HG02571 (cell line): ENCODE results near the gene ZNF479.
"Not testable (repeated sequence)": the region's sequence is repeated elsewhere in the genome, so short reads cannot be mapped to it uniquely, and the experiment has no call there.

Experiments
- ATAC-seq: cut with Tn5 transposase; IDR thresholded peaks from one replicate; pipeline ENCODE4 v1.9.1; 2021; ENCODE audit warnings: mild to moderate bottlenecking, moderate library complexity; ENCODE audit not compliant: unreplicated experiment

Gene ZNF479

DNA sequence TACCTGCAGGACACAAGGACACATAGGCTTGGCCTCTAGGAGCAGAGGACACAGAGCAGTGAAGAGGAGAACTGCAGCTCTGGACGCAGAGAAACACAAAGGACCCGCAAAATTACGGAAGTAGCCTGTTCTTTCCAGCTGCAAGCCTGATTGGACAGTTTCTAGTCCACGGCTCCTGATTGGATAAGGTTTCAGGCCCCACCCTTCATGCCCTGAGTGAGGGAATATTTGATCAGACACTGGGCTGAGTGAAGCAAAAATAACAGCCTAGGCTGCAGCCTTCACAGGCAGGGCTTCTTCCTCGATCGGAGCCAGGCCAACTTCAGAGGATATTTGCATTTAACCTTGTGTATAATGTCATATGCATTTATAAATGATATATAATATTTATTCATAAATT is at the start of gene ZNF479:
ZNF479 (minus strand) TSS at position 101 of the 400 bp plus-strand sequence. CDS start 112 bp downstream, outside the sequence.
- not testable (repeated sequence) for ATAC-seq

DNA sequence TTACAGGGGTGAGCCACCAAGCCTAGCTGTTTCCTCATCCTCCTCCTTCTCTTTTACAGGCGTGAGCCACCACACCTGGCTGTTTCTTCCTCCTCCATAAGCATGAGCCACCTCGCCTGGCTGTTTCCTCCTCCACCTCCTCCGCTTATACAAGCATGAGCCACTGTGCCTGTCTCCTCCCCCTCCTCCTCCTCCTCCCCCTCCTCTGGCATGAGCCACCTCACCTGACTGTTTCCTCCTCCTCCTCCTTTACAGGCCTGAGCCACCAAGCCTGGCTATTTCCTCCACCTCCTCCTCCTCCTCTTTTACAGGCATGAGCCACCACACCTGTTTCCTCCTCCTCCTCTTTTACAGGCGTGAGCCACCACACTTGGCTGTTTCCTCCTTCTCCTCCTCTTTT is 49.8 kb upstream of the ZNF479 start:
- no peak for ATAC-seq

DNA sequence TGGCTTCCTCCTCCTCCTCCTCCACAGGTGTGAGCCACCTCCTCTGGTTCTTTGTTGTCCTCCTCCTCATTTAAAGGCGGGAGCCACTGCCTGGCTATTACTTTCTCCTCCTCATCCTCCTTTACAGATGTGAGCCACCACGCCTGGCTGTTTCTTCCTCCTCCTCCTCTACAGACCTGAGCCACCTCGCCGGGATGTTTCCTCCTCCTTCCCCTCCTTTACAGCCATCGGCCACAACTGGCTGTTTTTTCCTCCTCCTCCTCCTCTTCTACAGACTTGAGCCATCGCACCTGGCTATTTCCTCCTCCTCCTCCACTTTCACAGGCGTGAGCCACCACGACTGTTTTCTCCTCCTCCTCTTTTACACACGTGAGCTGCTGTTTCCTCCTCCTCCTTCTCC is 49.0 kb upstream of the ZNF479 start:
- ATAC-seq, result no peak

DNA sequence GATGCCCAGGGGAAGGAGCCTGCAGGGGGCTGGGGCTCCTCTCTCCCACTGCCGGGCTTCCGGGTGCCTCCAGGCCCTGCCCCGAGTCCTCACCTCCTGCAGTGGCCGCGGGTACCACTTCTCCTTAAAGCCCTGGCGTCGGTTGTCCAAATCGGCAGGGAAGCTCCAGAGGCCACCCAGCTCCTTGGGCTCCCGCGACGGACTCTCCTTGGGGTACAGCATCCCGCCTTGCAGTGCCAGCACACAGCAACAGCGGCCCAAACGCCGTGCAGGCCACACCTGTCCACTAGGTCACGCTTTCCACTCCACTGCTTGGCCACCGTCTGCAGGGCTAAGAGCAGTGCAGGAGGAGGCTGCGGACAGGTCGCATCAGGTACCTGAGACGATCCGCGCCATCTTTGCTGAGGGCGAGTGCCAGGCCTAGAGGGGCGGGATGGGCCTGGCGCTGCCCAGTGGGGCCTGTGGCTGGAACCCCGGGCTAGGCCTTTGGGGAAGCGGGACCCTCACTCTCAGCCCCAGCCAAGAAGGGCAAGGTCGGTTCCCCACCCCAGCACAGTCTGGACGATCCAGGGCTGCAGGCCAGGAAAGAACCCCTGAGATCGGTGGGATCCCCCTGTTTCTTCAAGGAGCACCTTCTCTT is 47.7 kb upstream of the ZNF479 start:
- ATAC-seq, result no peak

DNA sequence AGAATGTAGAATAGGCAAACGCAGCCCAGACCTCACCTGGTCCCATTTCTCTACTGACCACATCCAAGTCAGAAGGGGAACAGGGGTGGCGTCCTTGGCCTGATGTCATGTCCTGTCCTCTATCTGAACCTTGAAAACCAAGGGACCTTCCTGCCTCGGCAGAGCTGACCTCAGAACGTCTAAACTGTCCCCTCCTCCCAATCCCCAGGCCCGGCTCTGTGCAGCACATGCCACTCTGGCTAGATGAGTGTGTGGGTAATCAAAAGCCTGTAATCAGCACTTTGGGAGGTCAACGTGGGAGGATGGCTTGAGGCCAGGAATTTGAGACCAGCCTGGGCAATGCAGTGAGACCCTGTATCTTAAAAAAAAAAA is 46.5 kb upstream of the ZNF479 start:
- ATAC-seq, result no peak

DNA sequence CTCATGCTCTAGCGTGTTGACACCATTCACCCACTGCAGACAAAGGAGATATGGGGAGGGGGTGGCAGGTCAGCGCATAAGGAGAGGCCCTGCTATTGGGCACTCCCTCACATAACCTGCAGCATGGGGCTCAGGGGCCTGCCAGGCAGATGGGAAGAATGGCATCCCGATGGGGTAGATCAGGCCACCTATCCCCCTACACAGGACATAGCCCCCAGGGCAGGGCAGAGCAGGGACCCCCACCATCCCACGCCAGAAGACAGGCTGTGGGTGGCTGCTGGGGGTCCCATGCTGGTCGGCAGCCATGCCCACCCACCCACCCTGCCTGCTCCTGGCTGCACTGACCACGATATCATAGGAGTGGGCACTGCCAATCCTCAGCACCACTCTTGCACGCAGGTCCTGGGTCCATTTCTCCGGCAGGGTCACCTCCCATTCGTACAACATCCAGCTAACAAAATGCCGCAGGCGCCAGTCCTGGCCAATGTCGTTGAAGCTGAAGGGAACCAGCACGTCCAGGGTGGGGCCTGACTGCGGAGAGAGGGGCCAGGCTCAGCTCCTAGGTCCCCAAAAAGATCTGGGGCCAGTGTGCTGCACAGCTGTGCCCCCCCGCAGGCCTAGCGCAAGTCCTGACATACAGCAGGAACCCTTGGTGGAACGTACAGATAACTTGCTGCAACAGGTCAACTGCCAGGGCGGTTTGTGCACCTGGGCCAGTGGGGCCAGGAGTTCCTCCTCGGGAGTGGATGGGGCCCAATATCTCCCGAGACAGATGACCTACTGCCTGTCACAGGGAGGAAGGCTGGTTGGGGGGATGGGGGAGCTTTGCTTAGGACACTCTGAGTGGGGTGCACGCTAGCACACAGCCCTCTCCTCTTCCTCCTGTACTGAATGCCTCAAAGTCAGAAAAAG is 45.9 kb upstream of the ZNF479 start:
- ATAC-seq, result no peak

DNA sequence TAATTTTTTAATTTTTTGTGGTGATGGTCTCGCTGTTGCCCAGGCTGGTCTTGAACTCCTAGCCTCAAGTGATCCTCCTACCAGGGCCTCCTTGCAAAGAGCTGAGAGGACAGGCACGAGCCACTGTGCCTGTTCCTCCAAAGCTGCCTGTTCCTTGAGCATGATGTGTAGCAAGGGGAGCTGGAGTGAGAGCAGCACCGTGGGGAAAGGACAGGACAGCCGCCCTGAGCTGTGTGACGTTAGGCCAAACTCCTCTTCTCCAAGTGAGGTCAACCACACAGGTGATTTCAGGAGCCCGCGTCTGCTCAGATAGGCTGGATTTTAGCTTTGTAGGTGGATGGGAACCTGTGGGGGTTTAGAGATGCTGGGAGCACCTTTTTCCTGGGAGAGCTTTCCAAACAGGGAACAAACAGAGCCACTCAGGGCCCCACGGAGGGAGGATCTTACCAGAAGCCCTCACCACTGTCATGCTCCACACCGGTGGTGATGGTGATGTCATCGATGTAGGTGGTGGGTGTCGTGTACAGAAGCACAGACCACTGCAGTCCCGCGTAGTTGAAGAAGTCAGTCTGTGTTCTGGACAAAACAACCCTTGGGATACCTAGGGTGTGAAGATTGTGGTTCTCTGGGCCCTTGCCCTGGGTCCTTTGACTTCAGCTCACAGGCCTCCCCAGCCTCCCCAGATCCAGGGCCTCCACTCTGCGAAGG is 44.8 kb upstream of the ZNF479 start:
- no peak for ATAC-seq

DNA sequence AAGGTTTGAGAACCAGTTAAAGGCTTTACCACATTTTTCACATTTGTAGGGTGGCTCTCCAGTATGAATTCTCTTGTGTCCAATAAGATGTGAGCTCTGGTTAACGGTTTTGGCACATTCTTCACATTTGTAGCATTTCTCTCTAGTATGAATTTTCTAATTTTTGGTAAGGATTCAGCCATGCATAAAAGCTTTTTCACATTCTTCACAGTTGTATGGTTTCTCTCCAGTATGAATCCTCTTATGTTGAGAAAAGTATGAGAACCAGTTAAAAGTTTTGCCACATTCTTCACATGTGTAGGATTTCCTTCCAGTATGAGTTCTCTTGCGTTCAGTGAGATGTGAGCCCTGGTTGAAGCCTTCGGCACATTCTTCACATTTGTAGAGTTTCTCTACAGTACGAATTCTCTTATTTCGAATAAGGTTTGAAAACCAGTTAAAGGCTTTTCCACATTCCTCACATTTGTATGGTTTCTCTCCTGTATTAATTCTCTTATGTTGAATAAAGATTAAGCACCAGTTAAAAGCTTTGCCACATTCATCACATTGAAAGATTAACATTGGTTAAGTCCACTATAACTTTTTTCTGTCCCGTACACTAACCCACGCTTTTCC is 33.2 kb upstream of the ZNF479 start:
- ATAC-seq, result no peak

DNA sequence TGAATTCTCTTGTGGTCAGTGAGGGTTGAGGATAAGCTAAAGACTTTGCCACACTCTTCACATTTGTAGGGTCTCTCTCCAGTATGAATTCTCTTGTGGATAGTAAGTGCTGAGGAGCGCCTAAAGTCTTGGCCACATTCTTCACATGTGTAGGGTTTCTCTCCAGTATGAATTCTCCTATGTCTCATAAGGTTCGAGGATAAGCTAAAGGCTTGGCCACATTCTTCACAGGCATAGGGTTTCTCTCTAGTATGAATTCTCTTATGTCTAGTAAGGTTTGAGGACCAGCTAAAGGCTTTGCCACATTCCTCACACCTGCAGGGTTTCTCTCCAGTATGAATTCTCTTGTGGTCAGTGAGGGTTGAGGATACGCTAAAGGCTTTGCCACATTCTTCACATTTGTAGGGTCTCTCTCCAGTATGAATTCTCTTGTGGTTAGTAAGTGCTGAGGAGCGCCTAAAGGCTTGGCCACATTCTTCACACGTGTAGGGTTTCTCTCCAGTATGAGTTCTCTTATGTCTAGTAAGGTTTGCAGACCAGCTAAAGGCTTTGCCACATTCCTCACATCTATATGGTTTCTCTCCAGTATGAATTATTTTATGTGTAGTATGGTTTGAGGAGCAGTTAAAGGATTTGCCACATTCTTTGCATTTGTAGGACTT is 12.0 kb downstream of the ZNF479 start:
- not testable (repeated sequence) for ATAC-seq
